K562 (cell line): ENCODE results near the gene SCYGR8. TPM values are rescaled to one million over a fixed set of nuclear protein-coding genes. Genes with fewer than 3 reads are reported as not detected.

Source experiments
- ATAC-seq: fragments of 200-7000 bp; cut with Tn5 transposase; 3 replicates; pipeline ENCODE4 v1.9.1; 2020; ENCODE audit warnings: moderate library complexity
- BruUV-seq: library from RNA; stranded (reverse); fragments of 400-500 nt; replicated peaks from 2 replicates; lab custom pipeline; 2021; lab: Mats Ljungman, UMichigan
- CTCF ChIA-PET: fragments of 300-600 bp; formaldehyde crosslinking; extraction: SDS; loops from one replicate; lab custom pipeline; 2021; ENCODE audit warnings: low intra/inter-chr PET ratio; lab: Yijun Ruan, JAX
- POLR2A ChIA-PET: fragments of 300-600, 350-650 bp; sonication (Branson Sonifier 250); formaldehyde crosslinking; extraction: SDS; loops from one replicate; lab custom pipeline; 2021; ENCODE audit warnings: antibody characterized with exemption, inconsistent platforms; lab: Yijun Ruan, JAX
- DNase-seq, 4 experiments: peaks; one replicate each; pipeline versions ENCODE4 v3.0.0 to v3.0.0-alpha.2; 2011 to 2018; ENCODE audit warnings: low spot score in 3 of 4, mixed read lengths in 3 of 4; ENCODE audit errors: extremely low read depth in 1 of 4
- FAIRE-seq: peaks from 2 replicates; lab custom pipeline; 2011; peaks lifted over from hg19 to GRCh38; lab: Jason Lieb, UNC
- H2AFZ ChIP-seq: 2 replicates; pipeline ENCODE4 v1.6.0; 2011; ENCODE audit warnings: low read depth, low read length, control low read depth, inconsistent platforms
- H3K27ac ChIP-seq: fragments of 200-600 bp; 3 replicates; pipeline ENCODE4 v1.8.0; 2011; ENCODE audit warnings: low read depth, mild to moderate bottlenecking, control low read depth, inconsistent platforms, low read length, moderate library complexity, mixed read lengths; ENCODE audit errors: extremely low read depth
- H3K27me3 ChIP-seq, 2 experiments: fragments of 300-600 bp in 1 of 2; 2 replicates in 1 of 2; 3 replicates in 1 of 2; pipeline versions ENCODE4 v1.6.0 to v1.8.0; 2011; ENCODE audit warnings: inconsistent platforms in 2 of 2, low read length in 2 of 2, mild to moderate bottlenecking in 1 of 2, mixed read lengths in 1 of 2, moderate library complexity in 1 of 2; ENCODE audit not compliant: control insufficient read depth in 2 of 2, insufficient read depth in 2 of 2
- H3K36me3 ChIP-seq: fragments of 300-600 bp; 3 replicates; pipeline ENCODE4 v1.8.0; 2011; ENCODE audit warnings: mild to moderate bottlenecking, low read length, inconsistent platforms; ENCODE audit not compliant: control insufficient read depth, insufficient read depth
- H3K4me1 ChIP-seq, 2 experiments: fragments of 200-600 bp in 1 of 2; replicated peaks in 1 of 2; 2 replicates in 1 of 2; 3 replicates in 1 of 2; pipeline versions ENCODE4 v1.5.1 to v1.8.0; 2011; ENCODE audit warnings: inconsistent platforms in 2 of 2, low read length in 2 of 2, mild to moderate bottlenecking in 1 of 2, mixed read lengths in 1 of 2, moderate library complexity in 1 of 2; ENCODE audit not compliant: control insufficient read depth in 2 of 2, insufficient read depth in 2 of 2
- H3K4me2 ChIP-seq: 2 replicates; pipeline ENCODE4 v1.6.1; 2011; ENCODE audit warnings: low read length, control low read depth, inconsistent platforms, mixed read lengths; ENCODE audit not compliant: insufficient read depth
- H3K4me3 ChIP-seq: fragments of 200-600 bp; sonication (generic), shearing (Covaris generic); 2 replicates; pipeline ENCODE4 v1.5.1; 2016; ENCODE audit warnings: control low read depth, inconsistent platforms
- H3K79me2 ChIP-seq: fragments of 200-600 bp; 3 replicates; pipeline ENCODE4 v1.8.0; 2011; ENCODE audit warnings: low read length, inconsistent platforms; ENCODE audit not compliant: control insufficient read depth, insufficient read depth
- H3K9ac ChIP-seq, 2 experiments: 2 replicates each; pipeline versions ENCODE4 v1.6.0 to v1.6.1; 2011; ENCODE audit warnings: low read depth in 2 of 2, low read length in 2 of 2, control low read depth in 1 of 2, inconsistent platforms in 1 of 2, mild to moderate bottlenecking in 1 of 2, mixed read lengths in 1 of 2; ENCODE audit not compliant: insufficient read depth in 1 of 2
- H3K9me1 ChIP-seq: one replicate; pipeline ENCODE4 v1.6.0; 2011; ENCODE audit warnings: inconsistent platforms, mild to moderate bottlenecking, low read length, moderate library complexity; ENCODE audit not compliant: control insufficient read depth, insufficient read depth
- H3K9me3 ChIP-seq: replicated peaks from 2 replicates; pipeline ENCODE4 v1.5.1; 2011; ENCODE audit warnings: low read depth, low read length, inconsistent platforms; ENCODE audit not compliant: control insufficient read depth, insufficient read depth
- H4K20me1 ChIP-seq: replicated peaks from 2 replicates; pipeline ENCODE4 v1.6.1; 2011; ENCODE audit warnings: low read length, inconsistent platforms, mixed read lengths; ENCODE audit not compliant: control insufficient read depth, insufficient read depth
- CBX1 ChIP-seq: sonication (generic); IDR thresholded peaks from 2 replicates; pipeline ENCODE4 v1.6.1; 2016; ENCODE audit warnings: antibody characterized with exemption, low read depth, mild to moderate bottlenecking
- EZH2 ChIP-seq: IDR thresholded peaks from 2 replicates; pipeline ENCODE4 v1.6.1; 2012; ENCODE audit warnings: low read depth, mild to moderate bottlenecking, inconsistent platforms, low read length, borderline replicate concordance
- FOSL1 ChIP-seq: fragments of 200-800 bp; sonication (Bioruptor generic); conservative IDR thresholded peaks from 2 replicates; pipeline ENCODE4 v1.6.1; 2016; ENCODE audit warnings: missing genetic modification characterization, missing compliant biosample characterization
- HIVEP1 ChIP-seq: fragments of 250-450 bp; sonication (Bioruptor Pico); IDR thresholded peaks from 2 replicates; pipeline ENCODE4 v1.4.0; 2020; ENCODE audit warnings: mild to moderate bottlenecking
- MEIS2 ChIP-seq: fragments of 450-650 bp; IDR thresholded peaks from 2 replicates; pipeline ENCODE4 v1.6.1; 2014; ENCODE audit warnings: mild to moderate bottlenecking; ENCODE audit not compliant: partially characterized antibody
- PPARD ChIP-seq: fragments of 250-450 bp; sonication (Bioruptor Pico); IDR thresholded peaks from 2 replicates; pipeline ENCODE4 v1.8.0; 2022; ENCODE audit warnings: inconsistent platforms, mild to moderate bottlenecking, moderate library complexity
- PYGO2 ChIP-seq: fragments of 450-650 bp; IDR thresholded peaks from 2 replicates; pipeline ENCODE4 v1.6.1; 2016; ENCODE audit warnings: mild to moderate bottlenecking, missing genetic modification characterization, moderate library complexity, missing compliant biosample characterization
- SIN3B ChIP-seq: fragments of 450-650 bp; IDR thresholded peaks from 2 replicates; pipeline ENCODE4 v1.6.1; 2017; ENCODE audit warnings: low read depth, mild to moderate bottlenecking, moderate library complexity
- SIX5 ChIP-seq, 2 experiments: IDR thresholded peaks; 2 replicates each; pipeline ENCODE4 v1.6.1; 2011; ENCODE audit warnings: low read length in 2 of 2, borderline replicate concordance in 1 of 2, low read depth in 1 of 2, mild to moderate bottlenecking in 1 of 2, moderate library complexity in 1 of 2; ENCODE audit not compliant: insufficient read depth in 1 of 2
- TCFL5 ChIP-seq: fragments of 250-450 bp; sonication (Bioruptor Pico); conservative IDR thresholded peaks from 2 replicates; pipeline ENCODE4 v1.6.1; 2021; ENCODE audit warnings: mild to moderate bottlenecking, moderate library complexity, matching md5 sums
- ZNF121 ChIP-seq: sonication (generic); formaldehyde crosslinking; conservative IDR thresholded peaks from 2 replicates; pipeline ENCODE4 v1.8.0; 2022; ENCODE audit warnings: missing genetic modification reagents
- ZNF217 ChIP-seq: sonication (generic); formaldehyde crosslinking; IDR thresholded peaks from 2 replicates; pipeline ENCODE4 v1.8.0; 2022; ENCODE audit warnings: mild to moderate bottlenecking, missing genetic modification reagents
- ZNF444 ChIP-seq: fragments of 250-450 bp; sonication (Bioruptor Pico); IDR thresholded peaks from 2 replicates; pipeline ENCODE4 v1.4.0; 2020; ENCODE audit warnings: mild to moderate bottlenecking, moderate library complexity
- ZNF766 ChIP-seq: fragments of 200-800 bp; sonication (Bioruptor generic); conservative IDR thresholded peaks from 2 replicates; pipeline ENCODE4 v1.6.1; 2016; ENCODE audit warnings: missing genetic modification characterization, missing compliant biosample characterization
- WGBS: fragments of 100-300 bp; shearing (Covaris generic); methylation state at CpG from one replicate; pipeline ENCODE4 v1.1.6; 2016; ENCODE audit warnings: low coverage, mixed read lengths; ENCODE audit not compliant: insufficient coverage; ENCODE audit errors: missing lambda C conversion rate; 5-methylcytosine and 5-hydroxymethylcytosine counted together
- in situ Hi-C: fragments of 300-500 bp; cut with MboI; formaldehyde crosslinking; loops from 4 replicates; pipeline ENCODE4 v1.15.0; 2018; ENCODE audit warnings: inconsistent platforms, mixed read lengths
- intact Hi-C: fragments of 100-400 bp; cut with micrococcal nuclease; formaldehyde crosslinking; loops from 2 replicates; pipeline ENCODE4 v1.14.2; 2022
- polyA plus RNA-seq, 8 experiments: library from polyadenylated mRNA; depleted of rRNA in 4 of 8; stranded (reverse) in 5 of 8; unstranded in 3 of 8; fragments of >200 nt; fragmentation: Nextera tagmentation in 2 of 8; fragmentation: Illumina TruSeq in 1 of 8; extraction: Ambion mirVana in 2 of 8; extraction: Trizol in 1 of 8; gene quantifications; 2 replicates each; pipeline versions ENCODE4 v1.2.1 to v1.2.3, GENCODE V29; 2011 to 2014; ENCODE audit warnings: inconsistent platforms in 1 of 8, missing spikeins in 1 of 8
- total RNA-seq, 7 experiments: library from RNA; depleted of rRNA in 6 of 7; stranded (reverse); fragments of >200 nt in 6 of 7; fragmentation: Illumina TruSeq in 2 of 7; extraction: Trizol in 2 of 7; gene quantifications; 2 replicates each; pipeline versions ENCODE4 v1.2.1 to v1.2.3, GENCODE V29; 2011 to 2021; ENCODE audit warnings: low replicate concordance in 1 of 7
- TF ChIP-seq, protein P1 (sequence below): fragments of 250-450 bp; sonication (Bioruptor Pico); IDR thresholded peaks from 2 replicates; pipeline ENCODE4 v1.8.0; 2021; ENCODE audit warnings: borderline replicate concordance, mild to moderate bottlenecking, moderate library complexity; ENCODE audit not compliant: poor library complexity, severe bottlenecking
- TF ChIP-seq, protein P2 (sequence below), 2 experiments: fragments of 450-650 bp; IDR thresholded peaks; 2 replicates each; pipeline ENCODE4 v1.6.1; 2018; ENCODE audit warnings: mild to moderate bottlenecking in 2 of 2, low read depth in 1 of 2; ENCODE audit not compliant: partially characterized antibody in 2 of 2
- TF ChIP-seq, protein P3 (sequence below): fragments of 450-650 bp; formaldehyde crosslinking; IDR thresholded peaks from 2 replicates; pipeline ENCODE4 v1.4.0; 2020; ENCODE audit warnings: mild to moderate bottlenecking, moderate library complexity

The SCYGR8 gene
- total and polyA plus RNA-seq, 9 of the 15 experiments (the other 6 are each of a cell fraction or from before 2014, with no cell fraction given) = not detected

DNA sequence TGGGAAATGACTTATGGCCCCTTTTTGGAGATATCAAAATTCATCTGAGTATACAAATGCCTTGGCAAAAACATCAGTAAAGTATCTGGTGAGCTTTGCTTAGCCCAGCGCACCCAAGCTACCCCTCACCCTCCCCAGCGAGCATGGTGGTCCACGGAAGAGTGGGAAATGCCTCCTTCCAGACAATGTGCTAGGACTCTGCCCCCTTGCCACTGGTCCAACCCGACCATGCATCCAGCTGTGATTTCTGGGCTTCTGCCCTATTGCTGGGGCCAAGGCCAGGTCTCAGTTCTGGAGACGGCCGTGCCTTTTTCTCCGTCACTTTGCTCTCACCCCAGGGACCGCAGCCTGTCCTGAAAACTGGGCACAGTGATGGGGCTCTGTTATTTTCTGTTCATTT is 36.1 kb downstream of the SCYGR8 start:
- H3K4me1 ChIP-seq = no peaks in the 10 kb centered on the region
- H3K27me3 ChIP-seq = no peaks in the 10 kb centered on the region
- DNase-seq = no peak
- no peak for FAIRE-seq
- no peak overlapping the region for H2AFZ ChIP-seq
- intact Hi-C loops (no loop called here), in situ Hi-C loops (no loop called here)
- no peak overlapping the region for H3K9ac ChIP-seq
- no peak overlapping the region for H3K4me3 ChIP-seq
- H3K79me2 ChIP-seq = no peaks in the 10 kb centered on the region
- no peaks in the 10 kb centered on the region for H3K9me1 ChIP-seq
- WGBS = 6% methylated on average over 6 of the region's 8 CpGs
- POLR2A ChIA-PET = no interaction called here
- no peak overlapping the region for H3K27ac ChIP-seq
- no TSS peak for BruUV-seq
- H3K36me3 ChIP-seq = no peaks in the 10 kb centered on the region
- H3K4me2 ChIP-seq = no peak overlapping the region
- no peak for ATAC-seq
- CTCF ChIA-PET = no interaction called here
- H4K20me1 ChIP-seq = no peaks in the 10 kb centered on the region
- H3K9me3 ChIP-seq = no peaks in the 10 kb centered on the region
- TF ChIP-seq EZH2 (no peak), HIVEP1 (CRISPR knock-in tag) (no peak), TCFL5 (CRISPR knock-in tag) (no peak), SIX5 (IDR thresholded peaks at IDR 0.05; ENCODE audit: borderline replicate concordance in 1 of 2, insufficient read depth in 1 of 2, low read depth in 1 of 2, low read length in 2 of 2) (no peak), ZNF766 (CRISPR knock-in tag) (no peak), PYGO2 (tag) (no peak), PPARD (CRISPR knock-in tag) (no peak), MEIS2 (no peak), FOSL1 (tag) (no peak), ZNF444 (CRISPR knock-in tag) (no peak), ZNF217 (CRISPR knock-in tag) (no peak), ZNF121 (CRISPR knock-in tag) (no peak), CBX1 (no peak), SIN3B (no peak)
- TF ChIP-seq, protein P1, sequence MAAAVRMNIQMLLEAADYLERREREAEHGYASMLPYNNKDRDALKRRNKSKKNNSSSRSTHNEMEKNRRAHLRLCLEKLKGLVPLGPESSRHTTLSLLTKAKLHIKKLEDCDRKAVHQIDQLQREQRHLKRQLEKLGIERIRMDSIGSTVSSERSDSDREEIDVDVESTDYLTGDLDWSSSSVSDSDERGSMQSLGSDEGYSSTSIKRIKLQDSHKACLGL (CRISPR knock-in tag) = no peak
- TF ChIP-seq, protein P2, sequence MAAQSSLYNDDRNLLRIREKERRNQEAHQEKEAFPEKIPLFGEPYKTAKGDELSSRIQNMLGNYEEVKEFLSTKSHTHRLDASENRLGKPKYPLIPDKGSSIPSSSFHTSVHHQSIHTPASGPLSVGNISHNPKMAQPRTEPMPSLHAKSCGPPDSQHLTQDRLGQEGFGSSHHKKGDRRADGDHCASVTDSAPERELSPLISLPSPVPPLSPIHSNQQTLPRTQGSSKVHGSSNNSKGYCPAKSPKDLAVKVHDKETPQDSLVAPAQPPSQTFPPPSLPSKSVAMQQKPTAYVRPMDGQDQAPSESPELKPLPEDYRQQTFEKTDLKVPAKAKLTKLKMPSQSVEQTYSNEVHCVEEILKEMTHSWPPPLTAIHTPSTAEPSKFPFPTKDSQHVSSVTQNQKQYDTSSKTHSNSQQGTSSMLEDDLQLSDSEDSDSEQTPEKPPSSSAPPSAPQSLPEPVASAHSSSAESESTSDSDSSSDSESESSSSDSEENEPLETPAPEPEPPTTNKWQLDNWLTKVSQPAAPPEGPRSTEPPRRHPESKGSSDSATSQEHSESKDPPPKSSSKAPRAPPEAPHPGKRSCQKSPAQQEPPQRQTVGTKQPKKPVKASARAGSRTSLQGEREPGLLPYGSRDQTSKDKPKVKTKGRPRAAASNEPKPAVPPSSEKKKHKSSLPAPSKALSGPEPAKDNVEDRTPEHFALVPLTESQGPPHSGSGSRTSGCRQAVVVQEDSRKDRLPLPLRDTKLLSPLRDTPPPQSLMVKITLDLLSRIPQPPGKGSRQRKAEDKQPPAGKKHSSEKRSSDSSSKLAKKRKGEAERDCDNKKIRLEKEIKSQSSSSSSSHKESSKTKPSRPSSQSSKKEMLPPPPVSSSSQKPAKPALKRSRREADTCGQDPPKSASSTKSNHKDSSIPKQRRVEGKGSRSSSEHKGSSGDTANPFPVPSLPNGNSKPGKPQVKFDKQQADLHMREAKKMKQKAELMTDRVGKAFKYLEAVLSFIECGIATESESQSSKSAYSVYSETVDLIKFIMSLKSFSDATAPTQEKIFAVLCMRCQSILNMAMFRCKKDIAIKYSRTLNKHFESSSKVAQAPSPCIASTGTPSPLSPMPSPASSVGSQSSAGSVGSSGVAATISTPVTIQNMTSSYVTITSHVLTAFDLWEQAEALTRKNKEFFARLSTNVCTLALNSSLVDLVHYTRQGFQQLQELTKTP (IDR thresholded peaks at IDR 0.05; ENCODE audit: low read depth in 1 of 2, partially characterized antibody in 2 of 2) = no peak
- TF ChIP-seq, protein P3, sequence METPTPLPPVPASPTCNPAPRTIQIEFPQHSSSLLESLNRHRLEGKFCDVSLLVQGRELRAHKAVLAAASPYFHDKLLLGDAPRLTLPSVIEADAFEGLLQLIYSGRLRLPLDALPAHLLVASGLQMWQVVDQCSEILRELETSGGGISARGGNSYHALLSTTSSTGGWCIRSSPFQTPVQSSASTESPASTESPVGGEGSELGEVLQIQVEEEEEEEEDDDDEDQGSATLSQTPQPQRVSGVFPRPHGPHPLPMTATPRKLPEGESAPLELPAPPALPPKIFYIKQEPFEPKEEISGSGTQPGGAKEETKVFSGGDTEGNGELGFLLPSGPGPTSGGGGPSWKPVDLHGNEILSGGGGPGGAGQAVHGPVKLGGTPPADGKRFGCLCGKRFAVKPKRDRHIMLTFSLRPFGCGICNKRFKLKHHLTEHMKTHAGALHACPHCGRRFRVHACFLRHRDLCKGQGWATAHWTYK = no peak
